Measurements from ENCODE around the gene RLN3. TPM values are rescaled to one million over a fixed set of nuclear protein-coding genes. Genes with fewer than 3 reads are reported as not detected.
A peak's percentile ranks its signal among the peaks of the same experiment; 100 is the strongest.

RLN3 gene
- total and polyA plus RNA-seq, 9 of the 15 experiments (the other 6 are each of a cell fraction or from before 2014, with no cell fraction given), result 0.31 to 1.2 (median 0.71) TPM; not detected in 6

DNA sequence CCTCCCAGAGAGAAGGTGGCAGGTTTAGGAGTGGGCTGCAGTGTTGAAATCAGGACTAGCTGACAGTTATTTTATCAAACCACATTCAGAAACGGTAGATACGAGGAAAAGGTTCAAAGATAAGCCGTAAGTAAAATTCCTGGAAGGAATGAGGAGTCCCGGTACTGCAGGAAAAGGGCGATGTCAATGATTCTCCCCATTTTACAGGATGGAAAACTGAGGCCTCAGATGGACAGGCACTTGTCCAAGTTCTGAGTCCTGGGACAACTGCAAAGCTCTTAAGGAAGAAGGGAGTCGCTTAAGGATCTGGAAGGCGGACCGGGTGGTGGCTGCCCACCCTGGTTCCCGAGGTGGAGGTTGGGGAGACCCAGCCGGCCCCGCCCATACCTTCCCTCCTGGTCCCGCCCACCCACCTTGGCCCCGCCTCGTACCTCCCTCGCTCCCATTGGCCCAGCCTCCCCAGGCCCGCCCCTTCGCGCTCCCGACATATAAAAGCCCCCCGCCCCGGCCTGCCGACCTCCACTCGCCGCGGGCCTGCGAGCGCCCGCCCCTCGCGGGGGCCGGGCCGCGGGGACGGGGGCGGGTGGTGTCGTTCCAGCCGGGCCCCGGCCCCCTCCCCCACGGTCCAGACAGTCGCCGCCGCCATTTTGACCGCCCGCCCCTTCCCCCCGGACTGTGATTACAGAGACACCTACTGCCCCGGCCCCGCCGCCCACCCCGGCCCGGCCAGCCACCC, 22.4 kb upstream of the RLN3 start (continued):
- TF ChIP-seq, protein P1, sequence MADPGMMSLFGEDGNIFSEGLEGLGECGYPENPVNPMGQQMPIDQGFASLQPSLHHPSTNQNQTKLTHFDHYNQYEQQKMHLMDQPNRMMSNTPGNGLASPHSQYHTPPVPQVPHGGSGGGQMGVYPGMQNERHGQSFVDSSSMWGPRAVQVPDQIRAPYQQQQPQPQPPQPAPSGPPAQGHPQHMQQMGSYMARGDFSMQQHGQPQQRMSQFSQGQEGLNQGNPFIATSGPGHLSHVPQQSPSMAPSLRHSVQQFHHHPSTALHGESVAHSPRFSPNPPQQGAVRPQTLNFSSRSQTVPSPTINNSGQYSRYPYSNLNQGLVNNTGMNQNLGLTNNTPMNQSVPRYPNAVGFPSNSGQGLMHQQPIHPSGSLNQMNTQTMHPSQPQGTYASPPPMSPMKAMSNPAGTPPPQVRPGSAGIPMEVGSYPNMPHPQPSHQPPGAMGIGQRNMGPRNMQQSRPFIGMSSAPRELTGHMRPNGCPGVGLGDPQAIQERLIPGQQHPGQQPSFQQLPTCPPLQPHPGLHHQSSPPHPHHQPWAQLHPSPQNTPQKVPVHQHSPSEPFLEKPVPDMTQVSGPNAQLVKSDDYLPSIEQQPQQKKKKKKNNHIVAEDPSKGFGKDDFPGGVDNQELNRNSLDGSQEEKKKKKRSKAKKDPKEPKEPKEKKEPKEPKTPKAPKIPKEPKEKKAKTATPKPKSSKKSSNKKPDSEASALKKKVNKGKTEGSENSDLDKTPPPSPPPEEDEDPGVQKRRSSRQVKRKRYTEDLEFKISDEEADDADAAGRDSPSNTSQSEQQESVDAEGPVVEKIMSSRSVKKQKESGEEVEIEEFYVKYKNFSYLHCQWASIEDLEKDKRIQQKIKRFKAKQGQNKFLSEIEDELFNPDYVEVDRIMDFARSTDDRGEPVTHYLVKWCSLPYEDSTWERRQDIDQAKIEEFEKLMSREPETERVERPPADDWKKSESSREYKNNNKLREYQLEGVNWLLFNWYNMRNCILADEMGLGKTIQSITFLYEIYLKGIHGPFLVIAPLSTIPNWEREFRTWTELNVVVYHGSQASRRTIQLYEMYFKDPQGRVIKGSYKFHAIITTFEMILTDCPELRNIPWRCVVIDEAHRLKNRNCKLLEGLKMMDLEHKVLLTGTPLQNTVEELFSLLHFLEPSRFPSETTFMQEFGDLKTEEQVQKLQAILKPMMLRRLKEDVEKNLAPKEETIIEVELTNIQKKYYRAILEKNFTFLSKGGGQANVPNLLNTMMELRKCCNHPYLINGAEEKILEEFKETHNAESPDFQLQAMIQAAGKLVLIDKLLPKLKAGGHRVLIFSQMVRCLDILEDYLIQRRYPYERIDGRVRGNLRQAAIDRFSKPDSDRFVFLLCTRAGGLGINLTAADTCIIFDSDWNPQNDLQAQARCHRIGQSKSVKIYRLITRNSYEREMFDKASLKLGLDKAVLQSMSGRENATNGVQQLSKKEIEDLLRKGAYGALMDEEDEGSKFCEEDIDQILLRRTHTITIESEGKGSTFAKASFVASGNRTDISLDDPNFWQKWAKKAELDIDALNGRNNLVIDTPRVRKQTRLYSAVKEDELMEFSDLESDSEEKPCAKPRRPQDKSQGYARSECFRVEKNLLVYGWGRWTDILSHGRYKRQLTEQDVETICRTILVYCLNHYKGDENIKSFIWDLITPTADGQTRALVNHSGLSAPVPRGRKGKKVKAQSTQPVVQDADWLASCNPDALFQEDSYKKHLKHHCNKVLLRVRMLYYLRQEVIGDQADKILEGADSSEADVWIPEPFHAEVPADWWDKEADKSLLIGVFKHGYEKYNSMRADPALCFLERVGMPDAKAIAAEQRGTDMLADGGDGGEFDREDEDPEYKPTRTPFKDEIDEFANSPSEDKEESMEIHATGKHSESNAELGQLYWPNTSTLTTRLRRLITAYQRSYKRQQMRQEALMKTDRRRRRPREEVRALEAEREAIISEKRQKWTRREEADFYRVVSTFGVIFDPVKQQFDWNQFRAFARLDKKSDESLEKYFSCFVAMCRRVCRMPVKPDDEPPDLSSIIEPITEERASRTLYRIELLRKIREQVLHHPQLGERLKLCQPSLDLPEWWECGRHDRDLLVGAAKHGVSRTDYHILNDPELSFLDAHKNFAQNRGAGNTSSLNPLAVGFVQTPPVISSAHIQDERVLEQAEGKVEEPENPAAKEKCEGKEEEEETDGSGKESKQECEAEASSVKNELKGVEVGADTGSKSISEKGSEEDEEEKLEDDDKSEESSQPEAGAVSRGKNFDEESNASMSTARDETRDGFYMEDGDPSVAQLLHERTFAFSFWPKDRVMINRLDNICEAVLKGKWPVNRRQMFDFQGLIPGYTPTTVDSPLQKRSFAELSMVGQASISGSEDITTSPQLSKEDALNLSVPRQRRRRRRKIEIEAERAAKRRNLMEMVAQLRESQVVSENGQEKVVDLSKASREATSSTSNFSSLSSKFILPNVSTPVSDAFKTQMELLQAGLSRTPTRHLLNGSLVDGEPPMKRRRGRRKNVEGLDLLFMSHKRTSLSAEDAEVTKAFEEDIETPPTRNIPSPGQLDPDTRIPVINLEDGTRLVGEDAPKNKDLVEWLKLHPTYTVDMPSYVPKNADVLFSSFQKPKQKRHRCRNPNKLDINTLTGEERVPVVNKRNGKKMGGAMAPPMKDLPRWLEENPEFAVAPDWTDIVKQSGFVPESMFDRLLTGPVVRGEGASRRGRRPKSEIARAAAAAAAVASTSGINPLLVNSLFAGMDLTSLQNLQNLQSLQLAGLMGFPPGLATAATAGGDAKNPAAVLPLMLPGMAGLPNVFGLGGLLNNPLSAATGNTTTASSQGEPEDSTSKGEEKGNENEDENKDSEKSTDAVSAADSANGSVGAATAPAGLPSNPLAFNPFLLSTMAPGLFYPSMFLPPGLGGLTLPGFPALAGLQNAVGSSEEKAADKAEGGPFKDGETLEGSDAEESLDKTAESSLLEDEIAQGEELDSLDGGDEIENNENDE (IDR thresholded peaks at IDR 0.05; ENCODE audit: low read depth, low read length), result no peak
- TF ChIP-seq ELF1 (tag; IDR thresholded peaks at IDR 0.05), result no peak; the same call in 1 of the 2 replicates
- no peak for TF ChIP-seq FOS (IDR thresholded peaks at IDR 0.05; ENCODE audit: extremely low read depth, insufficient read length)
- TF ChIP-seq, protein P2, sequence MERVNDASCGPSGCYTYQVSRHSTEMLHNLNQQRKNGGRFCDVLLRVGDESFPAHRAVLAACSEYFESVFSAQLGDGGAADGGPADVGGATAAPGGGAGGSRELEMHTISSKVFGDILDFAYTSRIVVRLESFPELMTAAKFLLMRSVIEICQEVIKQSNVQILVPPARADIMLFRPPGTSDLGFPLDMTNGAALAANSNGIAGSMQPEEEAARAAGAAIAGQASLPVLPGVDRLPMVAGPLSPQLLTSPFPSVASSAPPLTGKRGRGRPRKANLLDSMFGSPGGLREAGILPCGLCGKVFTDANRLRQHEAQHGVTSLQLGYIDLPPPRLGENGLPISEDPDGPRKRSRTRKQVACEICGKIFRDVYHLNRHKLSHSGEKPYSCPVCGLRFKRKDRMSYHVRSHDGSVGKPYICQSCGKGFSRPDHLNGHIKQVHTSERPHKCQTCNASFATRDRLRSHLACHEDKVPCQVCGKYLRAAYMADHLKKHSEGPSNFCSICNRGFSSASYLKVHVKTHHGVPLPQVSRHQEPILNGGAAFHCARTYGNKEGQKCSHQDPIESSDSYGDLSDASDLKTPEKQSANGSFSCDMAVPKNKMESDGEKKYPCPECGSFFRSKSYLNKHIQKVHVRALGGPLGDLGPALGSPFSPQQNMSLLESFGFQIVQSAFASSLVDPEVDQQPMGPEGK (CRISPR knock-in tag; IDR thresholded peaks at IDR 0.05; ENCODE audit: borderline replicate concordance), result no peak
- TF ChIP-seq, protein P3, sequence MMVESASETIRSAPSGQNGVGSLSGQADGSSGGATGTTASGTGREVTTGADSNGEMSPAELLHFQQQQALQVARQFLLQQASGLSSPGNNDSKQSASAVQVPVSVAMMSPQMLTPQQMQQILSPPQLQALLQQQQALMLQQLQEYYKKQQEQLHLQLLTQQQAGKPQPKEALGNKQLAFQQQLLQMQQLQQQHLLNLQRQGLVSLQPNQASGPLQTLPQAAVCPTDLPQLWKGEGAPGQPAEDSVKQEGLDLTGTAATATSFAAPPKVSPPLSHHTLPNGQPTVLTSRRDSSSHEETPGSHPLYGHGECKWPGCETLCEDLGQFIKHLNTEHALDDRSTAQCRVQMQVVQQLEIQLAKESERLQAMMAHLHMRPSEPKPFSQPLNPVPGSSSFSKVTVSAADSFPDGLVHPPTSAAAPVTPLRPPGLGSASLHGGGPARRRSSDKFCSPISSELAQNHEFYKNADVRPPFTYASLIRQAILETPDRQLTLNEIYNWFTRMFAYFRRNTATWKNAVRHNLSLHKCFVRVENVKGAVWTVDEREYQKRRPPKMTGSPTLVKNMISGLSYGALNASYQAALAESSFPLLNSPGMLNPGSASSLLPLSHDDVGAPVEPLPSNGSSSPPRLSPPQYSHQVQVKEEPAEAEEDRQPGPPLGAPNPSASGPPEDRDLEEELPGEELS (CRISPR knock-in tag; IDR thresholded peaks at IDR 0.05; ENCODE audit: borderline replicate concordance), result peak; percentile 69; the same call in 1 of the 2 replicates
- no peak for TF ChIP-seq ZNF124 (CRISPR knock-in tag; IDR thresholded peaks at IDR 0.05)
- TF ChIP-seq, protein P4, sequence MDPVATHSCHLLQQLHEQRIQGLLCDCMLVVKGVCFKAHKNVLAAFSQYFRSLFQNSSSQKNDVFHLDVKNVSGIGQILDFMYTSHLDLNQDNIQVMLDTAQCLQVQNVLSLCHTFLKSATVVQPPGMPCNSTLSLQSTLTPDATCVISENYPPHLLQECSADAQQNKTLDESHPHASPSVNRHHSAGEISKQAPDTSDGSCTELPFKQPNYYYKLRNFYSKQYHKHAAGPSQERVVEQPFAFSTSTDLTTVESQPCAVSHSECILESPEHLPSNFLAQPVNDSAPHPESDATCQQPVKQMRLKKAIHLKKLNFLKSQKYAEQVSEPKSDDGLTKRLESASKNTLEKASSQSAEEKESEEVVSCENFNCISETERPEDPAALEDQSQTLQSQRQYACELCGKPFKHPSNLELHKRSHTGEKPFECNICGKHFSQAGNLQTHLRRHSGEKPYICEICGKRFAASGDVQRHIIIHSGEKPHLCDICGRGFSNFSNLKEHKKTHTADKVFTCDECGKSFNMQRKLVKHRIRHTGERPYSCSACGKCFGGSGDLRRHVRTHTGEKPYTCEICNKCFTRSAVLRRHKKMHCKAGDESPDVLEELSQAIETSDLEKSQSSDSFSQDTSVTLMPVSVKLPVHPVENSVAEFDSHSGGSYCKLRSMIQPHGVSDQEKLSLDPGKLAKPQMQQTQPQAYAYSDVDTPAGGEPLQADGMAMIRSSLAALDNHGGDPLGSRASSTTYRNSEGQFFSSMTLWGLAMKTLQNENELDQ (CRISPR knock-in tag; IDR thresholded peaks at IDR 0.05; ENCODE audit: borderline replicate concordance), result no peak
- TF ChIP-seq TBL1XR1 (IDR thresholded peaks at IDR 0.05; ENCODE audit: low read length in 2 of 2), result no peak

All from K562 (cell line).